NOMO-1 treated with dmso at 0.1 percent for 144 hours (cell line): ENCODE data around the gene SYT14.
"Not testable (repeated sequence)": the region's sequence is repeated elsewhere in the genome, so short reads cannot be mapped to it uniquely, and the experiment has no call there.

Experiments
- DNase-seq: peaks from one replicate; lab custom pipeline; 2025; ENCODE audit not compliant: unreplicated experiment; lab: John Stamatoyannopoulos, UW

Gene SYT14

DNA sequence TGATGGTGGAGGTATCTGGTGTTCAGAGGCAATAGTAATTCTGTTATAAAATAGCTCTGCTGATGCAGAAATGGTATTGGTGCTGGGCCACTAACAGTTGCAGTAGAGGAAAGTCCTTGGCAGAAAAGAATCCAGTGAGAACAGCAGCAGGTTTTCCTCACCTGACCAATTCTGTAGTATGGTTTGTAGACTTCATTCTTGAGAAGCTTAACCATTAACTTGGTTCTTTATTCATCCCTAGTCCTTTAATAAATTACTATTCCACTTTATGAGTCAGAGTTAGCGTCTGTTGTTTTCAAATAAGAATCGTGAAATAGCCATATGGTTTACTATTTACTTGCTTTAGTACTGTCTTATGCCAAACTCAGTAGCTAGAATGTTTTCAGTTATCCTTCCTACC, 166.1 kb downstream of the SYT14 start:
- no peak for DNase-seq

GRCh38 chr1:210112906-210113305, 174.9 kb downstream of the SYT14 start:
- DNase-seq, result not testable (repeated sequence)

DNA sequence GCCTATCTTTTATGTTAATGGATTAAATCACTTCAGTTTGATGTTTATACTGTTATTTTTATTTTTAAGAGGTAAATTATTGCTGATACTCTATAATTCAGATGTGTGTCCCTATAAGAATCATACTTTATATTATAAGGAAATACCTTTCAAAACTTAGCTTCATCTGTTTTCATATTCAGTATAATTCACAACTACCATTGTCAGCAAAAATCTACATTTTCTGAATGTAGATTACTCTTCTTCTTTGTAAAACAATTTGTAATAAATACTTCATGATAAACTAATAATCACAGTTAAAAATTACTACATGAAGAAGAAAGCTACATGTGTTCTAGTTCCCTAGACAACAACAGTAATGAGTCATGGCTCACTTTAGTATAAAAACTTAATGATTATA, 179.2 kb downstream of the SYT14 start:
- no peak for DNase-seq

- no peak for DNase-seq
Observed at GRCh38 chr1:210117681-210118170, 179.7 kb downstream of the SYT14 start.

GRCh38 chr1:210123383-210123782, 185.4 kb downstream of the SYT14 start:
- DNase-seq, result no peak

- no peak for DNase-seq
Observed at GRCh38 chr1:210123924-210124589, 186.0 kb downstream of the SYT14 start.

DNA sequence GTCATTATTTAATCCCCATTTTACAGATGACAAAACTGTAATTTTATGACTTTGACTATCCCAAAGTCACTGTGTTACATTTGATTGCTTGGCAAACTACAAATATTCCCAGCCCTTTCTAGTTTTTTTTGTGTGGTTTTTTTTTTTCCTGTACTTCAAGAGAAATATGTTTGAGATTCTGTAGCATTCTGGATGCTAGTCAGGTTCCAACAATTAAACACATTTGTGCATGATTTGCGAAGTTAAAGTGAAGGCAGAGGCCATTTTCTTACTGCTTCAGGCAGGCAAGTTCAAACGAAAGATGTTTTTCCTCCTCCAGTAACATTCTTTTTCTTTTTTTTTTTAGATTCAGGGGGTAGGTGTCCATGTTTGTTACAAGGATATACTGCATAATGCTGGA, 186.7 kb downstream of the SYT14 start:
- no peak for DNase-seq

- no peak for DNase-seq
Observed at GRCh38 chr1:210125143-210125542, 187.1 kb downstream of the SYT14 start.

DNA sequence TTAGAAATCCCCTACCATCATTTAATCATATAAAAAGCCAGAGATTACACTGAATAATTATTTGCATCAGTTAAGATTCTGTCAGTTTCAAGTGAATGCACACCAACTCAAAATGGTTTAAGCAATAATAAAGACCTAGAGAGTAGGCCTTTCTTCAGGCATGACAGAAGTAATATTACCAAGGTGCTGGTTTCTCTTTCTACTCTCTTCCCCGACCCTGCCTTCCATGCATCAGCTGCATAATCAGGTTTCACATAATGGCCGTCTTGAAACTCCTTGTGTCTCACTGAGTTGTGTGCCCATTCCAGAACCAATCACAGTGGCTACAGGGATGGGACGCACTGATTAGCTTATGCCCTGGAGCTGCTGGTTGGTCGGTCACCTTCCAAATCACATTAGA, 191.1 kb downstream of the SYT14 start:
- DNase-seq, result no peak

- DNase-seq, result no peak
Observed at GRCh38 chr1:210129759-210130158, 191.7 kb downstream of the SYT14 start.

DNA sequence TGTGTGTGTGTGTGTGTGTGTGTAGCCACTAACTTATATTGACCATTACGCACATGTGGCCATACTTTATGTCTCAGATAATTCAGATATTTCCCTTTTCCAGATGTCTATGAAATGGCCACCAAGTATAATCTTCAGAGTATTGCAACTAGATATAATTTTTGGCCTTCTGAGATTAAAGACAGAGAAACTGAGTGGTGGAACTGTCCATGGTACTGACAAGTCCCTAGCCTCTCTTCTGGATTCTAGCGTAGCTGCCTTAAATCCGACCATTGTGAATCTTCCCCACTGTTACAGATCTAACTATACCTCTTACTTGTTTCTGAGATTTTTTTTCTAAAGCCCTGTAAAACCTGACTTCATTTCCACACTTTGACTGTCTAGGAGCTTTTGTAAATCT, 194.6 kb downstream of the SYT14 start:
- no peak for DNase-seq

- no peak for DNase-seq
Observed at GRCh38 chr1:210143465-210144062, 205.5 kb downstream of the SYT14 start.

GRCh38 chr1:210144736-210145135, 206.7 kb downstream of the SYT14 start:
- no peak for DNase-seq

DNA sequence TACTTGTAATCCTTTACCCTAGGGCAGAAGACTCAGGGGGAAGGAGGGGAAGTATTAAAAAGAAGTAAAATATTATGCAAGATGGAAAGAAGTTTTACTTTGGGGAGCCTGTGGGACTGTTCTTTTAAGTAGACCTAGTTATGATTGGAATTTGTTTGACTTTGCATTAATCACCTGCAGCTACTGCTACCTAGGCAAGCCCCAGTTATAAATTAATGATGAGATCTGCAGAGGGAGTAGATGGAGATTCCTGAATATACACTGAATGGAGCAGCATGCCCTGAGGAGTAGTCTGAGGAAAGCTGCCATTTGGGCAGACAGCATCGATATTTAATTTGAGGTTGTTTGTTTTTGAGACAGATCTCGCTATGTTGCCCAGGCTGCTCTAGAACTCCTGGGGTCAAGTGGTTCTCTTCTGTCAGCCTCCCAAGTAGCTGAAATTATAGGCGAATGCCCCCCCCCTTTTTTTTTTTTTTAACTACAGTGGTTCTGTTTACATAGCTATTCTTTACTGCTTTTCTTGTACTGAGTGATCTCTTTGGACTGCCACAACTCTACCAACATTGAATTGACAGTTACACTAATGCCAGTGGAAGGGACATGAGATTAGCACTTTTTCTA, 213.1 kb downstream of the SYT14 start:
- DNase-seq, result no peak

DNA sequence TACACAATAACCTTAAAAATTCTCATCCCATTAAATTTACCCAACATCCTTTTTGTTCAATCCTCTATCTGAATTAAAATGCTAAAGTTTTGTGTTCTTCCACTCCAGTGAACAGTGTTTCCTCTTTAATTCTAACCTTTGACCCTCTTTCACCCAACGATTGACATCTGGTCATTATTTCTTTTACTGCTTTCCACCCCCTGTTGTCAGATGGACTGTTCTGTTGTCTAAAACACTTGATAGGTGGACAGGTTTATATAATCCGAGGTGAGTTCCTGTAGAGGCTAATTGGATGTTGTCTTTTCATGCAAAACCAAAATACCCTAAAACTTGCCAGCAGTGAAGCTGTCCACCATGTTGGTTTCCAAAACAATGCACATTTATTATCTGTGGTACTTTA, 221.2 kb downstream of the SYT14 start:
- no peak for DNase-seq

GRCh38 chr1:210170220-210170619, 232.2 kb downstream of the SYT14 start:
- DNase-seq, result no peak

GRCh38 chr1:210174133-210174532, 236.1 kb downstream of the SYT14 start:
- no peak for DNase-seq

GRCh38 chr1:210185063-210185462, 247.0 kb downstream of the SYT14 start:
- no peak for DNase-seq

- not testable (repeated sequence) for DNase-seq
Observed at GRCh38 chr1:210187849-210188606, 250.0 kb downstream of the SYT14 start.

- no peak for DNase-seq
Observed at GRCh38 chr1:210189426-210189825, 251.4 kb downstream of the SYT14 start.

DNA sequence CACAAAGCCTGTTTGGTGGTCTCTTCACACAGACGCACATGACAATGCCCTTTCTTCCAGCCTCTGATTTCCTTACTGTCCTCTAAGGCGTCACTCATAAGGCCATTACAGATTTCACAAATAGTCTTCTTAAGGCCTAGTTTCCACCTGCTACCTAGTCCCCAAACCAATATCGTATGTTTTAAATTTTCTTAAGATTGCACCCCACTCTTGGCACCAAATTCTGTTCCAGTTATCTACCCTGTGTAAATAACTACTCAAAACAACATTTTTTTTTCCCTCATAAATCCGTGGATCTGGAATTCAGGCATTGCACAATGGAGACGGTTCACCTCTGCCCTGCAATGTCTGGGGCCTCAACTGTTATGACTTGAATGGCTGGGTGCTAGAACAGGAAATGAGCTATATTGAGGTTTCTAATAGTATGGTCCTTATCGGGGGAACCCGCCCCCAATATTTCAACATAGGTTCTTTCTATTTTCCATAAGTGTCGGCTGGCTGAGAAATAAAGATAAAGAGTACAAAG, 257.7 kb downstream of the SYT14 start:
- DNase-seq, result no peak
